ENCODE data around the gene SDHB.

Gene SDHB

DNA sequence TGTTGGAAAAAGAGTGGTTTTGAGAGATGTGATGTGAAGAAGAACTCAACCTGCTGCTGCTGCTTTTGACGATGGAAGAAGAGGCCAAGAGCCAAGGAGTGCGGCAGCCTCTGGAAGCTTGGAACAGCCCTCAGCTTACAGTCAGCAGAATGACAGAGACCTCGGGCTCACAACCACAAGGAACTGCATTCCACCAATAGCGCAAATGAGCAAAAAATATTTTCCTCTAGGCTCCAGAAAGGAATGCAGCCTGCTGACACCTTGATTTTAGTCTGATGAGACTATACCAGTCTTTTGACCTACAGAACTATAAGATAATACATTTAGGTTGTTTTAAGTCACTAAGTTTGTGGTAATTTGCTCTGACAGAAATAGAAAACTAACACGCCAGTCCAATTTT, 10.2 kb downstream of the SDHB start:
- DNase-seq: no peak

DNA sequence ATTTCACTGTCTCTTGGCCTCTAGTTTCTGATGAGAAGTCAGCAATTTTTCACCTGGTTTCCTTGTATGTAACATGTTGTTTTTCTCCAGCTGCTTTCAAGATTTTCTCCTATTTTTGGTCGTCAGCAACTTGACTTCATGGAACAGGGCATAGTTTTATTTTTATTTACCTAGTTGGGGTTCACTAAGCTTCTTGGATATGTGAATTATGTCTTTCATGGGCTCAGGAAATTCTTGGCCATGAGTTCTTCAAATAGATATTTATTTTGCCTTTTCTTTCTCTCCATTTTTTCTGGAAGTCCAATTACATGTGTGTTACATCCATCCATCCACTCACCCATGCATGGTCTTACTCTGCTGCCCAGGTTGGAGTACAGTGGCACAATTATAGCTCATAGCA, 13.7 kb downstream of the SDHB start:
- DNase-seq: no peak

DNA sequence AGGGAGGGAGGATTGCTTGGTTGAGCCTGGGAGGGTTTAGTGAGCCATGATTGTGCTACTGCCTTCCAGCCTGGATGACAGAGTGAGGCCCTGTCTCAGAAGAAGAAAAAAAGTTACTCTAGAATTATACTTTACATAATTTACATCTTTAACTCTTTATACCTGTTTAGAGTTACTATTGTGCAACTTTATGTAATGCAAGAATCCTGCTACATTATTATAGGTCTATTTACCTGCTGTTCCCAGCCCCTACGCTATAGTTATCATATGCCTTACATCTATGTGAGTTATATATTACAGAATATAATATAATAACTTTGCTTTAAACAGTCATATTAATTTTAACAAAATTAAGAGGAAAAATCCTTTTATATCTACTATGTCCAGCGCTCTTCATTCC, 14.3 kb downstream of the SDHB start:
- no peak for DNase-seq

DNA sequence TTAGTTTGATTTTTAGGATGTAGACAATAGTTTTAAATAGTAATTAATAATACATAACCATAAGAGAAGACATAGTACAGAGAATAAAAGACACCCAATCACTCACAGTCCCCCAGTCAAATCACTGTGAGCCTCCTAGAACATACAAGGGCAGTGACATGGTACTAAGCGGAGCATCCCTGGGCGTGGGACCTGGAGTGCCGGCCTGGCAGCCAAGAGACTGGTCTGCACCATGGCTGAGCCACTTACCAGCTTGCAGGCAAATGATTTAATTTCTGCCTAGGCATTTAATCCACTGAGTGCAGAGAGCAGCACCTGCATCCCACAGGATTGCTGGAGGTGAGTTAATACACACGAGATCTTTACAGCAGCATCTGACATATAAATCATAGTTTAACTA, 20.4 kb downstream of the SDHB start:
- no peak for DNase-seq

DNA sequence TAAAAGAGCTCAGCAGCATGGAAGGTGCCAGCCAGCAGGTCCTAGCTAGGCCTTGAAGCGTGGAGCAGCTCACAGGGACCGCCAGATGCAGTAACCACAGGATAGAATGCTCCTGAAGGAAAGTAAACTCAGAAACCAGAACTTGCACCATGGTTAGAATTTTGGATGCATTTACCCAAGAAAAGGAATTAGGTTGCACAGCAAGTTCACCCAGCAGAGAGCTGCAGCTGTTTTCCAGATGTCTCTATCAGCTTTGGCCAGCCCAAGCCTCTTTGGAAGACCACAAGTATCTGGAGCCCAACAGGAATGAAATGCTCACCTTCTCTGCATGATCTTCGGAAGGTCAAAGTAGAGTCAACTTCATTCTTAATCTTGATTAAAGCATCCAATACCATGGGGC, 21.1 kb downstream of the SDHB start:
- DNase-seq: no peak

DNA sequence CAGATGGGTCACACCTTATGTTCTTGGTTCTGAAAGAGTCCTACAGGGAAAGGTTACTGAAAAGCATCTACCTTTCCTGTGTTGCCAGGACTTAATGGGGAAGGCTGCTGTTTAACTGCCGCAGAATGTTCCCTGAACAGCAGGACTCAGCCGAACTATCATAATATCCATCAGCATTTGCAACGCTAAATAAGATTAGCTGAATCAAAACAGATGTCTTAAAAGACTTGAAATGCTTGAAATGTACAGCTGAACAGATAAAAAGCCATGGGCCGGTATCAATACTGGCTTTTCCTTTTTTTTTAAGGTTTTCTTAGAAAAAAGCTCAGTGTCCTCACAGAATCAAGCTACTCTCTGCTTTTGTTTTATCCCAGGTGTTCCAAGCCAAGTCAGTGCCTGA, 22.4 kb downstream of the SDHB start:
- DNase-seq: no peak

DNA sequence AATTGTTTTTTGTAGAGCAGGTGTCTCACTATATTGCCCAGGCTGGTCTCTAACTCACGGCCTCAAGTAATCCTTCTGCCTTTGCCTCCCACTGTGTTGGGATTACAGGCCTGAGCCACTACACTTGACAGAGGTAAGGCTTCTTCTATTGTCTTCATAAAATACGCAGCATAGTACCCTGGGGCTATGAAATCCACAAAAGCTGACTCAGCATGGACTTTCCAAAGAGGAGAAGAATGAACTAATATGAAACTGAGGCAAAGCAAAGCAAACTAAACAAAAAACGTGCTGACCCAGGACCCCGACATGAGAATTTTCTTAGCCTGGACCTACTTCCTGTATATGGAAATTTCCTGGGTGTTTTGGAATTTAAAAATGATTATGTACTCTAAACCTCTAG, 23.6 kb downstream of the SDHB start:
- no peak for DNase-seq

DNA sequence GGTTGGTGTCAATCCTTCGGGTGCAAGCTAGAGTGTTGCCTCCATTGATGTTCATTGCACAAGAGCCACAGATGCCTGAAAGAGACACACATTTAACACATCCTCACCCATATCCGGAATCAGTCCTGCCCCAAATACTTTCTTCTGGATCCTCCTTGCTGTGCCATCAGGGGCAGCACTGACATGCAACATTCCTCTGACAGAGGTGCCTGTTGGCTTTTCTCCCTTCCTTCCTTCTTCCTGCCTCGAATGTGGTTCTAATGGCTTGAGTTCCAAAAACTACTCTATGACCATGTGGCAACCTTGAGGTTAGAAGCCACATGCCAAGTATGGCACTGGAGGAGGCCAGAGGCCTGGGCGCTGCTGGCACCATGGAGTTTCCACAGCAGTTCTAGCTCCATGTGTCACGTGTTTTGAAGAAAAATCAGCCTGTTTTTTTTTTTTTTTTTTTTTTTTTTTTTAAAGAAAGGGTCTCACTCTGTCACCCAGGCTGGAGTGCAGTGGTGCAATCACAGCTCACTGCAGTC, 25.1 kb downstream of the SDHB start:
- DNase-seq: no peak

DNA sequence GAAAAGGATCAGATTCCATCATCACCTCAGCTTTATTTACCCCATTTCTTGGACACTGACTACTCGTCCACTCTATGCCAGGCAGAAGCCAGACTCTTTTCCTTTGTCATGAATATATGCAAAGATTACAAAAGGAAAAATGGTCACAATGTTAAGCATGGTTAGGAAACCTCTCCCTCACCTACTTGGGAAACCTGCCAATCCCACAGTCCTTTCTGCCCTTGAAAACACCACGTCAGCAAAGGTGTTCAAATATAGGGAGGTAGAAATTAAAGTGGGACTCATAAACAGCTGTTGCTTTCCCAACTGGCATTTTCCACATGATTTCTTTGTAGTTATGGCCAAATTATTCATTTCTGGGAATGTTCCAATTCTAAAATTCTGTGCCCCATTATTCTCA, 25.9 kb downstream of the SDHB start:
- no peak for DNase-seq

DNA sequence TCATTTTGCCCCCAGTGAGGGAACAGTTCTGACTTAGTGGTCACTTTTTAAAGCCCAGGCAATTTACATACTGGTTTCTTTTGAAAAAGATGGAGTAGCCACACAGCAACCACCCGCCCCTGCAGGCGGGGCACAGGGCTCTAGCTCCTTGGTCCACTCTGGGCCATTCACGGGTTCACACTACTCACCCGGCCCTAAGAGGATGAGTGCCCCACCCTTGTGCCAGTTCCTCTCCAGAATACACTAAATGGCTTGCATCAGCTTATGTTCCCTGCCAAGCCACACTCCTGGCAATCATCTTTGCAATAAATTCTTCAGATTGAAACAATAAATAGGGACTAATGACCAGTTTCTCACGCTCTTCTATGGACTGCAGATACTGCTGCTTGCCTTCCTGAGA, 26.4 kb downstream of the SDHB start:
- DNase-seq: peak; percentile 31 to 56

DNA sequence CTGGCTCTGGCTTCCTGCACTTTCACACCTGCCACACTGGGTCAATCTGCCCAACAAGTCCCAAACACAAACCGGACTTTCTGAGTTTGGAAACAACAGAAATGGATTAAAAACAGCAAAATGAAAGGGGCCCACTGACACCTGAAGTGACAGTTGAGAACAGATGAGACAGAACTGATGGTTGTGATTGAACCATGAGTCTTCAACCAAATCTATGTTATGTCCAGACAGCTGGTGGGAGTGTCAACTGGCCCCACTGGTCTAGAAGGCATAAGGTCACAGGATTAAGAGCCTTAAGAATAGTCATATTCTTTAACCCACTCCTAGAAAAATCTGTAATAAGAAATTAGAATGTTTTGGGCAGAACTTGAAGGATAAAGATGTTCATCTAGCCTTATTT, 29.1 kb downstream of the SDHB start:
- DNase-seq: no peak

DNA sequence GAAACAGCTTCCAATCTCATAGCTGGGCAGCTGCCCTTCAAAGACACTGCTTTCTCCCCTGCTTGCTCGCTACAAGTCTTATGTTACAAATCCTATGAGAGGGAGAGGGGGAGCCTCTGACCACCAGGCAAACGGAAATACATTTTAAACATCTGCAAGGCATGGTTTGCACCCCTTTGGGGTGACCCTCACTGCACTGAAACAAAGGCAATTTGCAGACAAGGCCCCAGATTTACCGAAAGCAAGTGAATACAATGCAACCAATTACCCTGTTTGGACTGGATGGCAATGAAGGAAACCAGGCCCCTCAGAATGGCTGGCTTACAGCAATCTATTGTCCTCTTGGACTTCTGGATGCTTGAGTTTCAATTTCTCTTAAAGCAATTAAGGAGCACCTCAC, 30.3 kb downstream of the SDHB start:
- no peak for DNase-seq

DNA sequence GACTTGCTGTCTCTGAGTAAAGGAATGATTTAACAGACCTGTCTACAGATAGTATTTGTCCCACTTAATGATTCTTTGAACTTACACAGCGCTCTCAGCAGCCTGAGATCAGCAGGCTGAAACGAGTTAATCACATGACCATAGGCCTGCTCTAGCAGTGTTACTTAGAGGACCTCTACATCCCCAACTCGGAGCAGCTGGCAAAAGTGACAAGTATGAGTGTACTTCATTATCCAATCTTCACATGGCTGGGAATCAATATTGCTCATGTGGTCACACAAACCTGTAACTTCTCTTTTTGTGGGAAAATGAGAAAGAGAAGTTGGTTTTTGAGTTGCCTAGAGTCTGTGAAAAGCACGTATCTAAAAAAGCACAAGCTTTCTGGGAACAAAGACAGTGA, 30.7 kb downstream of the SDHB start:
- DNase-seq: peak; percentile 49 to 65

DNA sequence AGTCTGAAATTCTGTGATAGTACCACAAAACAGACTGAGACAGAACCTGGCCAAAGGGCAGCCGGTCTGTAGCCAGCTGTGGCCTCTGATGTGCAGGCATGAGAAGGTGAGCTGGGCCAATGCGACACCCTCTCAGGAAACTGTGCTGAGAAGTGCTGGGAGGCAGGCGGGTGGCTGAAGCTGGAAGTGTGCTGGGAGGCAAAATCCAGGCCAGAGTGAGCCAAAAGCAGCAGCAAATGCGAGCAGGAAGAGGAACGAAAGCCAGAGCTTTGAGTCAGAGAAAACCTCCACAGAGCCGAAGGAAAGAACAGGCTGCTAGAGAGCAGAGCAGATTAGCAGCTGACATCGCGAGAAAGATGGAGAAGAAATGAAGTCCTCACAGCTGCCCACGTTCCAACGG, 31.9 kb downstream of the SDHB start:
- no peak for DNase-seq

DNA sequence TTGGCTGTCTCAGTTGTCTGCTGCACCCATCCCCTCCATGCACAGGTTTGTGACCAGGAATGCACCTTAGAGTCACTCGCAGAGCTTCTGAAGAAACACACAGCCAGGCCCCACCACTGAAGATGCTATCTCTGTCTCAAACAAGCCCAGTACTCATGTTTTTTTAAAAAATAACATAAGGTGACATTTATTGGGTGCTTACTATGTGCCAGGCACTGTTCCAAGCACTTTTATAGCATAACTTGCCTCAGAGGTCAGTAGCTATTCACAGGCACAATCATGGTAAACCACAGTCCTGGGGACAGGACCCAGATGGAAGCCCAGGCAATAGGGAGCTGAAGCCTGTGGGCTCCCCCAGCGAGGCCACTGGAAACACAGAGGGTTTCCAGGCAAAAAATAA, 33.3 kb downstream of the SDHB start:
- DNase-seq: no peak

DNA sequence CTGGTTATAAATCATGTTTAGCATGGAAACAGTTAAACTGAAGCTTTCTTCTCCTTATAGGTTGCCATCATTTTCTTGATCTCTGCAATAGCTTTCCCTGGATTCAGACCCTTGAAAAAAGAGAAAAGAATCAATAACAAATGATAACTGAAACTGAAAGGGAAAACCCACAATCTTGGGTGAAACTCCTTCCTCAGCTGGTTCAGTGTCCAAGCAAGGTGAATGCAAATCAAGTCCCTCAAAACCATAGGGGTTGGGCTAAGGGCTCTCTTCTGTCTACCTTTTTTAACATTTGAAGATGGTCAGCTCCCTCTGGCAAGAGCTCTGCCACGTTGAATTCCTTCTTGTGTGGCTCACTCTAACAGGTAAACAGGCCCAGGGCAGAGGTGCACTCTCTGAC, 35.0 kb downstream of the SDHB start:
- DNase-seq: no peak

DNA sequence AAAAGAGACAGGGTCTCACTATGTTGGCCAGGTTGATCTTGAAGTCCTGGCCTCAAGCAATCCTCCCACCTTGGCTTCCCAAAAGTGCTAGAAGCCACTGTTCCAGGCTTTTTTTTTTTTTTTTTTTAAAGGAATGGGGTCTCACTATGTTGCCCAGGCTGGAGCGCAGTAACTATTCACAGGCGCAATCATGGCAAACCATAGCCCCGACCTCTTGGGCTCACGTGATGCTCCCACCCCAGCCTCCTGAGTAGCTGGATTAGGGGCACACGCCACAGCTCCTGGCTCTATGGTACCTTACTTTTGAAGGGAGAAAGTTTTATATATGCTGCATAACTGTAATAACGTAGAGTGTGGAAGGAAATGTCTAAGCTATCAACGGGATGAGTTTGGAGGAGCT, 36.4 kb downstream of the SDHB start:
- no peak for DNase-seq

DNA sequence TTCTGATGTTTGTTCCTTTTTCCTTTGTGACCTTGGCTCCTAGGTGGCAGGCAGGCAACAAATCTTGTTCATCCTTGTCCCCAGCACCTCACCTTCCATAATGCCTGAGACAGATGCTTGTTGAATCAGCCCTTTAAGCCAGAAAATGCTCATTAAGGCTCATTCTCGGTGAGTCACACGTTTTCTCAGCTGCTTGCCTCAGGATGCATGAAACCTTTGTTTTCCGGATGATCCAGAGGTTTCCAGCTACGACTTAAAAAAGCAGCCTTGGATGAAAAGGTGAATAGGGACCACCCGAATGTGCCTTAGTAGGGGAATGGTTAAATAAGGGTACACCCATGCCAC, 37.5 kb downstream of the SDHB start:
- DNase-seq: no peak

DNA sequence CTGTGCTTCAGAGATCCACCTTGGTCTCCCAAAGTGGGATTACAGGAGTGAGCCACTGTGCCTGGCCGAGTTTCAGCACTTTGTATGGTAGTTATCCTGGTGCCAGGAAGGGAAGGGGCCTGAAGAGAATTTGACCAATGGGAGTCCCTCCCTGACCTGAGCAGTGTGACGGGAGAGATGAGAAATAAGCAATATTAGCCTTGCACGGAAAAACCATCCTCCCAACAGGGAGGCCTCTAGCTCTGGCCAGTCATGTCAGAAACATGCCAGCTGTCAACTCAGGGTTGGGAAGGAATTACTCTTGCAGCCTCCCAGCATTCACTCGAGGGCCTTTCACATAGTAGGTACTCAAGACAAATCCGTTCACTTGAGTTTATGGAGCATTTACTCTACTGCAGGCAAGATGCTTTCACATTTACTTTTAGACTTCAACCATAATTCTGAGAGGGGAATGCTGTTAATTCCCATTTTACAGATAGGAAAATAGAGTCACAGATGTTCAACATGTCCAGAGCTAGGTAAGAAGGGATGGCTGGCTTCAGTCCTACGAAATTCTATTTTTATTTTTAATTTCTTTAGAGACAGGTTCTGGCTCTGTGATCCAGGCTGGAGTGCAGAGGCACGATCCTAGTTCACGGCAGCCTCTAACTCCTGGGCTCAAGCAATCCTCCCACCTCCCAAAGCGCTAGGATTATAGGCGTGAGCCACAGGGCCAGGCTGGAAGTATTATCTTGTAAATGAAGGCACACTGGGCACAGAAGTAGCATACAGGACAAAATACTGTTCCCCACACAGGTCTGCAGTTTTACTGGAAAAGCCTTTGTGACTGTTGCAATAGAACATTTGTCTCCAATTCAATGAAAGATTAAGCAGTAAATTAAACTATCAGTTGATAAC, 38.9 kb downstream of the SDHB start:
- DNase-seq: no peak

DNA sequence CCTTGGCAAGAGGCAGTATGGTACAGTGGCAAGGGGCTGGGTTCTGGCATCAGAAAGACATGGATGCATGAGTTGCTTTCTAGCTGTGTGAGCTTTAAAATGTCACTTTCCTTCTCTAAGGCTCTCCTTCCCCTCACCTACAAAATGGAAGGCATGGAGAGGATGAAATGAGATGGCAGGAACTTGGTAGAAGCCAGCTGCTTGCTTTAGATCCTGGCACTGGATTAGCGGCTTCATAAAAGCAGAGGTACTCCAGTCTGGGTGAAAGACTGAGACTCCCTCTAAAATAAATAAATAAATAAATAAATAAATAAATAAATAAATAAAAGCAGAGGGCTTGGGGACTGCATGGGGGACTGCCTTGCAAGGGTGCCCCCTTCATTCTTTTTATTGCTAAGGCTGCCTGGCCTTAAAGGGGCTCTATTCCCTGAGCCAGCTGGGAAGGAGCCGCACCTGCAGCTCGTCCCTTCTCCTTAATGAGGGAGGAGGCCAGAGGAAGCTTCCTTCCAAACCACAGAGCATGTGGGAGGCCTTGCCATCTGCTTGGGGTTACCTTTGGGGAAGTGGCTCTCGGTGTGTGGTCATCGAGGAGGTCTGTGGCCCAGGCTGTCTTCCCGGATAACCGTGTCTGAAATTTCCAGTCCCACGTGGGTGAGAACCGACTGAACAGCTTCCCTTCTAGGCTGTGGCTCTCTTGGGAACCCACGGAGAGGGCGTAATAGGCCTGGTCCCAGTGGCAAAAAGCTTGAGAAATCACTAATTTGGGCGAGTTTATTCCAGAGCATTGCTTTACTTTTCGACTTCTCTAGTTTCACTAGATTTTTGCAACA, 40.1 kb downstream of the SDHB start:
- peak; percentile 83 to 93 for DNase-seq

DNA sequence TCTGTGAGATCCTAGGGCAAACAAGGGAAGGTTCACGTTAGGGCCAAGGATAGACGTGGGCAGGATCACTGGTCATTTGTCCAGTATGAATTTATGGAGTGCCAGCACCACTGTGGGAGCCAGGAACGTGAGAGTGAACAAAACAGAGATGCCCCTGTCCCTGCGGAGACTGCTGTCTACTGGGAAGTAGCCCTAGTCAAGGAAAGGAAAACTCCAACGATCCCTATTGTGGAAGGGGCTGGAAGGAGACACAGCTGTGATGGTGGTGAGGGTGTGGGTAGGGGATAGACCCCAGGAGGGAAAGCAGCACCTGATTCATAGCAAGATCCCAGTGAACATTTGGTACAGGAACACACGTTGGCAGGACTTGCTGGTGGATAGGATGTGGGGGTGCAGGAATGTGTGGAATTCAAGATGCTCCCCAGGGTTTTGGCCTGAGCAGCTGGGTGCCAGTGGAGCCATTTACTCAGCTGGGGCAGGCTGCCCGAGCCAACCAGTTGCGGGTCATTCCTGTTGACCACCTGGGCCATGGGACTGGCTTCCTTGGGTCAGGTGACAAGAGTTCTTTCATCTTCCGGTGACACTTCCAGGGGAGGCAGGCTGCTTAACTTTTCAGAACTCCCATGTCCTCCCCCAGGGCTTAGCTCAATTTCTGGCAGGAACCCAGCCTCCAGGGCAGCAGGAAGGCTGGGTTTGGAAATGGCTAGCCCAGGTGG, 40.9 kb downstream of the SDHB start:
- no peak for DNase-seq

DNA sequence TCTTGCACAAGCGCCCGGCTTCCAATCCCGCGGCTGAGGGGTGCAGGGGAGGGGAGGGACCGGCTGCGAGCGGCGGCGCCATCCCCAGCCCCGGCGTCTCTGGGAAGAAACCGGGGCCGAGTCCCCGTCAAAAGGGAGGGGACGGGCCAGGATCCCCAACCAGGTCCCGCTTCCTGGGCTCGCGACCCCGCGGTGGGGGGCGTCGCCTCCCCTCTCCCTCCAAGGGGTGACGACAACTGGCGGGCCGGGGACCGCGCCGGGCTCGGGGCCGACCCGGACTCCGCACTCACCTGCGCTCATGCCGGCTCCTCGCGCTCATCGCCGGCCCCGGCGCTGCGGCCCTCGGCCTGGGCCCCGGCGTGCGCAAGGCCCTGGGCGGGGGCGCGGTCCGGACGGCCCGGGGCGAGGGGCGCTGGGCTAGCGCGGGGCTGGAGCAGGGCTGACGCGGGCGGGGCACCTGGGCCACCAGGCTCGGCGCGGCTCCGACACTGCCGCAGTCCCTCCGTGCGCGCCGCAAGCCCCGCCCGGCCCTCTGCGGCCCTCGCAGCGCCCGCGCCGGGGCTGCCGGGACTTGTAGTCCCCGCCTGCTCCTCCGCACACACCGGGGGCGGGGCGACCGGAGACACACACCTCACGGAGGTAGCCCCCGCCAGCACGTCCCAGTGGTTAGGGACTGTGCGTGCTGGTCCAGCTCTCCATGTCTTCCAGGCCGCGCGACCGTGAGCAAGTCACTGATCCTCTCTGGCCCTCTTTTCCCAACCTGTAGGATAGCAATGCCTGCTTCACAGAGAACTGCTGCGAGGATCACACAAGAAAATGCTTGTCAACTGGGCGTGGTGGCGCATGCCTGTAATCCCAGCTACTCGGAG, 42.2 kb downstream of the SDHB start, which contains the start of gene ATP13A2:
Gene ATP13A2, minus strand, starts transcription at position 490 of the 869 bp plus-strand sequence. Its CDS starts 190 bp downstream, at position 300.
- peak; percentile 57 to 68 for DNase-seq
